ENCODE results near the gene EIF4G1.

Gene EIF4G1

GRCh38 chr3:184372911-184373310 is 58.5 kb downstream of the EIF4G1 start:
- no peak for DNase-seq

- no peak for DNase-seq
Measured at GRCh38 chr3:184373422-184373821, 59.0 kb downstream of the EIF4G1 start.

- DNase-seq: no peak
Measured at GRCh38 chr3:184375747-184376461, 61.5 kb downstream of the EIF4G1 start.

GRCh38 chr3:184377374-184377773 is 63.0 kb downstream of the EIF4G1 start:
- DNase-seq: peak in 2 of 3 experiments; percentile 53 to 71

- peak in 2 of 3 experiments; percentile 53 to 67 for DNase-seq
Measured at GRCh38 chr3:184377882-184378445, 63.6 kb downstream of the EIF4G1 start, which contains the start of gene THPO. Gene THPO (minus strand): TSS chr3:184378207. CDS start chr3:184376259, 1,948 bp downstream.

- DNase-seq: no peak
Measured at GRCh38 chr3:184378651-184379357, 64.4 kb downstream of the EIF4G1 start.

- DNase-seq: no peak
Measured at GRCh38 chr3:184379358-184380184, 65.2 kb downstream of the EIF4G1 start, which contains the start of gene CHRD. Gene CHRD (plus strand): TSS chr3:184380054. CDS start chr3:184380319, 265 bp downstream.

- peak in 2 of 3 experiments; percentile 51 to 57 for DNase-seq
Measured at GRCh38 chr3:184380185-184380626, 65.8 kb downstream of the EIF4G1 start.

GRCh38 chr3:184380627-184381260 is 66.3 kb downstream of the EIF4G1 start:
- peak in 1 of 3 experiments; percentile 51 for DNase-seq

- DNase-seq: no peak
Measured at GRCh38 chr3:184381261-184382224, 67.1 kb downstream of the EIF4G1 start.

GRCh38 chr3:184382326-184383032 is 68.1 kb downstream of the EIF4G1 start:
- DNase-seq: no peak

GRCh38 chr3:184383033-184383740 is 68.8 kb downstream of the EIF4G1 start:
- no peak for DNase-seq

GRCh38 chr3:184384342-184384741 is 69.9 kb downstream of the EIF4G1 start:
- no peak for DNase-seq
